Erythroblast (primary cell): Measurements from ENCODE around the gene MAD1L1.

ENCODE experiments used
- GATA1 ChIP-seq: IDR thresholded peaks from 2 replicates; pipeline ENCODE4 v1.6.1; 2011; ENCODE audit warnings: low read depth, mild to moderate bottlenecking, control low read depth, low read length, moderate library complexity
- POLR2A ChIP-seq: IDR thresholded peaks from 2 replicates; pipeline ENCODE4 v1.6.1; 2011; ENCODE audit warnings: mild to moderate bottlenecking, low read length

DNA sequence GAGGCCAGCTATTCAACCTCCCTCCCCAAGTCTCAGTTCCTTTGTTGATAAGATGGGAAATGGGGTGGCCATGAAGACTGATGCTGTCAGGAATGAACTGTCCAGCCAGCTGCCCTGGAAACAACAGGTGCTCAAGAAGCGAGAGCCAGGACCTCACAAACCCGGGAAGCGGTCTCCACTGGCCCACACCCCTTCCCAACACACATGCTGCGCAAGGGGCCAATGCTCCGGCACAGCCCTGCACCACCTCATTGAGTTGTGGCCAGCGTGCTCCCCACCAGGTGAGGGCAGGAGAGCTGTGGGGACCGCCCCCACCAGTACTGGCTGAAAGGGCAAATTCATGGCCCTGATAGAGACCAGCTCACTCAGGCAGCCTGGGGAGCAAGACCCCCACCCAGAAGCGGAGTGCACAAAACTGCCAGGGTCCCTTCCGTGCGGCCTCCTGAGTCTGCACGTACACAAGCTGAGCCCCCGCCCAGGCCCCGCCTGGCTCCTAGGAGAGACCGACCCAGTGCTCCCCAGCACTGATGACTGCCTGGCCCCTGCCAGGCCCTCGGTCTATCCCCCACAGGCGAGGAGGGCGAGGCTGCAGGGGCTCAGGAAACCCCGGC is 216.6 kb downstream of the MAD1L1 start:
- TF ChIP-seq POLR2A: no peak
- TF ChIP-seq GATA1: no peak
